Measurements from ENCODE around the gene GNAQ. TPM values are rescaled to one million over a fixed set of nuclear protein-coding genes. Genes with fewer than 3 reads are reported as not detected.

GNAQ gene
- total and polyA plus RNA-seq, 4 donors: 24.6 to 86.2 (median 51.4) TPM

- Histone ChIP-seq H3K4me3 (no peak overlapping the region), H3K9me3 (ENCODE audit: control insufficient read depth in 4 of 4, insufficient read depth in 3 of 4, low read length in 3 of 4) (no peaks in the 10 kb centered on the region), H3K36me3 (ENCODE audit: control insufficient read depth in 4 of 4, insufficient read depth in 4 of 4, low read length in 4 of 4) (no peaks in the 10 kb centered on the region), H3K9ac (ENCODE audit: insufficient read depth in 1 of 2, low read length in 2 of 2) (no peak overlapping the region), H3K27ac (ENCODE audit: low read depth in 1 of 2, low read length in 1 of 2) (no peak overlapping the region), H3K27me3 (ENCODE audit: control insufficient read depth in 3 of 3, insufficient read depth in 3 of 3, low read length in 2 of 3) (no peaks in the 10 kb centered on the region), H3K4me1 (ENCODE audit: control insufficient read depth in 5 of 5, insufficient read depth in 5 of 5, low read length in 5 of 5) (peaks cover 0 to 12% (median 8%) of the 10 kb centered on the region in 5 donors)
- ATAC-seq (ENCODE audit: insufficient read depth, low FRiP score) (no peak), DNase-seq (peak in 2 of 3 donors; percentile 33 to 38)
- 73 to 78% methylated on average over 5 of the region's 5 CpGs for WGBS, 2 donors
- TF ChIP-seq CTCF (IDR thresholded peaks at IDR 0.05; ENCODE audit: control extremely low read depth, extremely low read depth): no peak
These were observed 351.0 kb downstream of the GNAQ start for GRCh38 chr9:77680581-77680980.

- Histone ChIP-seq H3K9ac (ENCODE audit: insufficient read depth in 1 of 2, low read length in 2 of 2) (no peak overlapping the region), H3K4me3 (no peak overlapping the region), H3K36me3 (ENCODE audit: control insufficient read depth in 4 of 4, insufficient read depth in 4 of 4, low read length in 4 of 4) (no peaks in the 10 kb centered on the region), H3K27ac (ENCODE audit: low read depth in 1 of 2, low read length in 1 of 2) (no peak overlapping the region), H3K4me1 (ENCODE audit: control insufficient read depth in 5 of 5, insufficient read depth in 5 of 5, low read length in 5 of 5) (peaks cover 0 to 12% (median 8%) of the 10 kb centered on the region in 5 donors), H3K27me3 (ENCODE audit: control insufficient read depth in 3 of 3, insufficient read depth in 3 of 3, low read length in 2 of 3) (no peaks in the 10 kb centered on the region), H3K9me3 (ENCODE audit: control insufficient read depth in 4 of 4, insufficient read depth in 3 of 4, low read length in 3 of 4) (no peaks in the 10 kb centered on the region)
- WGBS, 2 donors: 84 to 87% methylated on average over 9 of the region's 9 CpGs
- no peak for TF ChIP-seq CTCF (IDR thresholded peaks at IDR 0.05; ENCODE audit: control extremely low read depth, extremely low read depth)
- ATAC-seq (ENCODE audit: insufficient read depth, low FRiP score) (no peak), DNase-seq (peak in 2 of 3 donors; percentile 38 to 55)
These were observed 351.8 kb downstream of the GNAQ start for GRCh38 chr9:77679661-77680368.

- no peaks in the 10 kb centered on the region for H3K36me3 ChIP-seq (ENCODE audit: control insufficient read depth in 4 of 4, insufficient read depth in 4 of 4, low read length in 4 of 4)
- no peaks in the 10 kb centered on the region for H3K27me3 ChIP-seq (ENCODE audit: control insufficient read depth in 3 of 3, insufficient read depth in 3 of 3, low read length in 2 of 3)
- no peak for ATAC-seq (ENCODE audit: insufficient read depth, low FRiP score)
- peaks cover 0 to 14% (median 8%) of the 10 kb centered on the region in 5 donors for H3K4me1 ChIP-seq (ENCODE audit: control insufficient read depth in 5 of 5, insufficient read depth in 5 of 5, low read length in 5 of 5)
- no peak overlapping the region for H3K4me3 ChIP-seq
- TF ChIP-seq CTCF (IDR thresholded peaks at IDR 0.05; ENCODE audit: control extremely low read depth, extremely low read depth): no peak
- WGBS, 2 donors: 18 to 50% methylated on average over 2 of the region's 2 CpGs
- no peak overlapping the region for H3K27ac ChIP-seq (ENCODE audit: low read depth in 1 of 2, low read length in 1 of 2)
- H3K9me3 ChIP-seq (ENCODE audit: control insufficient read depth in 4 of 4, insufficient read depth in 3 of 4, low read length in 3 of 4): no peaks in the 10 kb centered on the region
- peak in 1 of 3 donors; percentile 47 for DNase-seq
- no peak overlapping the region for H3K9ac ChIP-seq (ENCODE audit: insufficient read depth in 1 of 2, low read length in 2 of 2)
These were observed 352.5 kb downstream of the GNAQ start for GRCh38 chr9:77679088-77679487.
